Tibial artery (tissue), 4 donors: ENCODE measurements around the gene PASK.
A peak's percentile ranks its signal among the peaks of the same experiment; 100 is the strongest.

Source experiments
- DNase-seq, 2 donors: peaks; one replicate each; pipeline ENCODE4 v3.0.0-alpha.2; 2019
- H3K27ac ChIP-seq, 2 donors: fragments of 200-600 bp; sonication (generic) in 1 of 2; 1 replicate in 1 of 2; 2 replicates in 1 of 2; pipeline ENCODE4 v1.5.1; 2018 to 2019; ENCODE audit warnings: mild to moderate bottlenecking in 1 of 2
- H3K27me3 ChIP-seq, 2 donors: fragments of 200-600 bp; sonication (generic) in 1 of 2; one replicate each; pipeline versions ENCODE4 v1.5.1 to v1.6.0; 2016 to 2019
- H3K36me3 ChIP-seq, 3 donors: fragments of 200-600 bp; sonication (generic) in 2 of 3; one replicate each; pipeline ENCODE4 v1.5.1; 2016 to 2019; ENCODE audit warnings: mild to moderate bottlenecking in 2 of 3
- H3K4me1 ChIP-seq, 4 donors: fragments of 200-600 bp; sonication (generic) in 2 of 4; 1 replicate in 3 of 4; 2 replicates in 1 of 4; pipeline ENCODE4 v1.5.1; 2016 to 2019
- H3K4me3 ChIP-seq, 2 donors: fragments of 200-600 bp; sonication (generic) in 1 of 2; 1 replicate in 1 of 2; 2 replicates in 1 of 2; pipeline ENCODE4 v1.5.1; 2018 to 2019; ENCODE audit warnings: mild to moderate bottlenecking in 2 of 2
- H3K9me3 ChIP-seq, 3 donors: fragments of 200-600 bp; sonication (generic) in 1 of 3; one replicate each; pipeline ENCODE4 v1.5.1; 2016 to 2019
- CTCF ChIP-seq, 2 experiments: fragments of 200-600 bp in 1 of 2; fragments of 450-650 bp in 1 of 2; IDR thresholded peaks; one replicate each; pipeline ENCODE4 v1.5.1; 2017 to 2019; ENCODE audit warnings: antibody characterized with exemption in 2 of 2, mild to moderate bottlenecking in 1 of 2, moderate library complexity in 1 of 2
- intact Hi-C: fragments of 100-400 bp; cut with DNase I; formaldehyde crosslinking; loops from one replicate; pipeline ENCODE4 v1.15.0; 2023; ENCODE audit warnings: low total_unique reads

The PASK gene

GRCh38 chr2:241112046-241112445 lies 37.2 kb downstream of the PASK start:
- DNase-seq = peak in 1 of 2 donors; percentile 13
- TF ChIP-seq CTCF (IDR thresholded peaks at IDR 0.05) = no peak
- intact Hi-C loops = no loop called here
- Histone ChIP-seq H3K36me3 (peaks cover 0 to 3% (median 0%) of the 10 kb centered on the region in 3 donors), H3K27ac (no peak overlapping the region), H3K27me3 (no peaks in the 10 kb centered on the region), H3K9me3 (no peaks in the 10 kb centered on the region), H3K4me1 (no peaks in the 10 kb centered on the region), H3K4me3 (no peak overlapping the region)

GRCh38 chr2:241111440-241111805 lies 37.8 kb downstream of the PASK start:
- DNase-seq = peak in 1 of 2 donors; percentile 35
- H3K36me3 ChIP-seq = no peaks in the 10 kb centered on the region
- no peak for TF ChIP-seq CTCF (IDR thresholded peaks at IDR 0.05)
- H3K4me3 ChIP-seq = no peak overlapping the region
- no peaks in the 10 kb centered on the region for H3K9me3 ChIP-seq
- H3K4me1 ChIP-seq = no peaks in the 10 kb centered on the region
- H3K27ac ChIP-seq = no peak overlapping the region
- intact Hi-C loops = no loop called here
- no peaks in the 10 kb centered on the region for H3K27me3 ChIP-seq

- Histone ChIP-seq H3K9me3 (no peaks in the 10 kb centered on the region), H3K36me3 (no peaks in the 10 kb centered on the region), H3K27me3 (no peaks in the 10 kb centered on the region), H3K27ac (no peak overlapping the region), H3K4me1 (no peaks in the 10 kb centered on the region), H3K4me3 (no peak overlapping the region)
- intact Hi-C loops = no loop called here
- no peak for TF ChIP-seq CTCF (IDR thresholded peaks at IDR 0.05)
- DNase-seq = peak in 1 of 2 donors; percentile 56
These were observed 38.4 kb downstream of the PASK start for GRCh38 chr2:241110607-241111439.

- Histone ChIP-seq H3K27ac (no peak overlapping the region), H3K36me3 (no peaks in the 10 kb centered on the region), H3K4me3 (no peak overlapping the region), H3K9me3 (no peaks in the 10 kb centered on the region), H3K4me1 (no peaks in the 10 kb centered on the region), H3K27me3 (no peaks in the 10 kb centered on the region)
- no peak for DNase-seq
- TF ChIP-seq CTCF (IDR thresholded peaks at IDR 0.05) = no peak
- intact Hi-C loops = no loop called here
These were observed 39.1 kb downstream of the PASK start for GRCh38 chr2:241110089-241110606.

- Histone ChIP-seq H3K4me1 (no peaks in the 10 kb centered on the region), H3K36me3 (no peaks in the 10 kb centered on the region), H3K9me3 (no peaks in the 10 kb centered on the region), H3K27ac (no peak overlapping the region), H3K4me3 (no peak overlapping the region), H3K27me3 (no peaks in the 10 kb centered on the region)
- intact Hi-C loops = loop anchor here (10.0 kb wide), 1 partner anchor 105 kb away; no protein-coding TSS in a partner anchor
- TF ChIP-seq CTCF (IDR thresholded peaks at IDR 0.05) = no peak
- DNase-seq = peak in 1 of 2 donors; percentile 47
These were observed 39.8 kb downstream of the PASK start for GRCh38 chr2:241109210-241110088.
